Bronchial epithelial cell (primary cell): ENCODE measurements around the gene RUNX1. TPM values are rescaled to one million over a fixed set of nuclear protein-coding genes. Genes with fewer than 3 reads are reported as not detected.

Experiments used
- DNase-seq: peaks from one replicate; pipeline ENCODE4 v3.0.0-alpha.2; 2010; ENCODE audit warnings: low read depth
- FAIRE-seq: peaks from 2 replicates; lab custom pipeline; 2011; peaks lifted over from hg19 to GRCh38; lab: Jason Lieb, UNC
- H3K27me3 ChIP-seq: 2 replicates; pipeline ENCODE4 v1.5.1; 2011; ENCODE audit warnings: low read length; ENCODE audit not compliant: control insufficient read depth, insufficient read depth
- H3K36me3 ChIP-seq: 2 replicates; pipeline ENCODE4 v1.5.1; 2011; ENCODE audit warnings: low read length; ENCODE audit not compliant: control insufficient read depth, insufficient read depth
- H3K4me3 ChIP-seq: 2 replicates; pipeline ENCODE4 v1.5.1; 2011; ENCODE audit warnings: mild to moderate bottlenecking, low read depth, low read length, control low read depth
- CTCF ChIP-seq: IDR thresholded peaks from 2 replicates; pipeline ENCODE4 v1.5.1; 2011; ENCODE audit warnings: mild to moderate bottlenecking, moderate library complexity, low read length, control low read depth, inconsistent platforms; ENCODE audit not compliant: insufficient read depth, severe bottlenecking
- total RNA-seq: library from RNA; depleted of rRNA; stranded (reverse); fragments of >200 nt; gene quantifications from 2 replicates; pipeline ENCODE4 v1.2.1, GENCODE V29; 2014

Gene RUNX1
- total RNA-seq, 1 donor from 2014 or later, result 11.8 TPM

GRCh38 chr21:35059742-35060141, 10.6 kb upstream of the RUNX1 start:
- TF ChIP-seq CTCF, result no peak

GRCh38 chr21:35058058-35058457, 9.0 kb upstream of the RUNX1 start:
- no peaks in the 10 kb centered on the region for H3K36me3 ChIP-seq
- no peak for FAIRE-seq
- TF ChIP-seq CTCF, result no peak
- no peaks in the 10 kb centered on the region for H3K27me3 ChIP-seq
- DNase-seq, result no peak
- H3K4me3 ChIP-seq, result no peak overlapping the region

More at GRCh38 chr21:35059742-35060141, 10.6 kb upstream of the RUNX1 start:
- H3K36me3 ChIP-seq, result no peaks in the 10 kb centered on the region
- FAIRE-seq, result no peak
- no peak overlapping the region for H3K4me3 ChIP-seq
- no peak for DNase-seq
- no peaks in the 10 kb centered on the region for H3K27me3 ChIP-seq

GRCh38 chr21:35057428-35057827, 8.3 kb upstream of the RUNX1 start:
- Histone ChIP-seq H3K27me3 (no peaks in the 10 kb centered on the region), H3K36me3 (no peaks in the 10 kb centered on the region), H3K4me3 (no peak overlapping the region)
- no peak for TF ChIP-seq CTCF
- DNase-seq, result no peak
- no peak for FAIRE-seq

- DNase-seq (no peak), FAIRE-seq (no peak)
- TF ChIP-seq CTCF, result no peak
These were observed 4.4 kb upstream of the RUNX1 start for GRCh38 chr21:35053356-35054096.

GRCh38 chr21:35052801-35053200, 3.7 kb upstream of the RUNX1 start:
- DNase-seq (no peak), FAIRE-seq (no peak)
- no peak overlapping the region for H3K4me3 ChIP-seq
- no peaks in the 10 kb centered on the region for H3K36me3 ChIP-seq
- no peaks in the 10 kb centered on the region for H3K27me3 ChIP-seq
- TF ChIP-seq CTCF, result no peak

More at GRCh38 chr21:35053356-35054096, 4.4 kb upstream of the RUNX1 start:
- no peak overlapping the region for H3K4me3 ChIP-seq
- H3K36me3 ChIP-seq, result no peaks in the 10 kb centered on the region
- no peaks in the 10 kb centered on the region for H3K27me3 ChIP-seq
